RCC 7860 (cell line): ENCODE measurements around the gene ACTL6B.
"Not testable (repeated sequence)": the region's sequence is repeated elsewhere in the genome, so short reads cannot be mapped to it uniquely, and the experiment has no call there.

ENCODE experiments used
- DNase-seq: peaks from one replicate; pipeline ENCODE4 v3.0.0-alpha.2; 2015; ENCODE audit warnings: low spot score
- FAIRE-seq: peaks from 2 replicates; lab custom pipeline; 2012; peaks lifted over from hg19 to GRCh38; lab: Jason Lieb, UNC

The ACTL6B gene

GRCh38 chr7:100655908-100656674, at the start of gene ACTL6B:
TSS of gene ACTL6B (minus strand) at chr7:100656448. CDS start at chr7:100656354, 94 bp downstream.
- no peak for FAIRE-seq
- no peak for DNase-seq

GRCh38 chr7:100705320-100705752, 49.1 kb upstream of the ACTL6B start:
- FAIRE-seq (no peak), DNase-seq (peak; percentile 67)

DNA sequence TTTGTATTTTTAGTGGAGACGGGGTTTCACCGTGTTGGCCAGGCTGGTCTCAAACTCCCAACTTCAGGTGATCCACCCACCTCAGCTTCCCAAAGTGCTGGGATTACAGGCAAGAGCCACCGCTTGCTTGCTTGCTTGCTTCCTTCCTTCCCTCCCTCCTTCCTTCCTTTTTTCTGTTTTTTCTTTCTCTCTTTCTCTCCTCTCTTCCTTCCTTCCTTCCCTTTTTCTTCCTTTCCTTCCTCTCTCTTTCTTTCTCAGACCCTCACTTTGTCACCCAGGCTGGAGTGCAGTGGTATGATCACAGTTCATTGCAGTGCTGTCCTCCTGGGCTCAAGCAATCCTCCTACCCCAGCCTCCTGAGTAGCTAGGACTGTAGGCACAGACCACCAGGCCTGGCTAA, 44.8 kb upstream of the ACTL6B start:
- not testable (repeated sequence) for DNase-seq, FAIRE-seq

GRCh38 chr7:100699018-100699417, 42.8 kb upstream of the ACTL6B start:
- DNase-seq (no peak), FAIRE-seq (no peak)

- no peak for FAIRE-seq
- no peak for DNase-seq
Measured at GRCh38 chr7:100696123-100696521, 39.9 kb upstream of the ACTL6B start.

DNA sequence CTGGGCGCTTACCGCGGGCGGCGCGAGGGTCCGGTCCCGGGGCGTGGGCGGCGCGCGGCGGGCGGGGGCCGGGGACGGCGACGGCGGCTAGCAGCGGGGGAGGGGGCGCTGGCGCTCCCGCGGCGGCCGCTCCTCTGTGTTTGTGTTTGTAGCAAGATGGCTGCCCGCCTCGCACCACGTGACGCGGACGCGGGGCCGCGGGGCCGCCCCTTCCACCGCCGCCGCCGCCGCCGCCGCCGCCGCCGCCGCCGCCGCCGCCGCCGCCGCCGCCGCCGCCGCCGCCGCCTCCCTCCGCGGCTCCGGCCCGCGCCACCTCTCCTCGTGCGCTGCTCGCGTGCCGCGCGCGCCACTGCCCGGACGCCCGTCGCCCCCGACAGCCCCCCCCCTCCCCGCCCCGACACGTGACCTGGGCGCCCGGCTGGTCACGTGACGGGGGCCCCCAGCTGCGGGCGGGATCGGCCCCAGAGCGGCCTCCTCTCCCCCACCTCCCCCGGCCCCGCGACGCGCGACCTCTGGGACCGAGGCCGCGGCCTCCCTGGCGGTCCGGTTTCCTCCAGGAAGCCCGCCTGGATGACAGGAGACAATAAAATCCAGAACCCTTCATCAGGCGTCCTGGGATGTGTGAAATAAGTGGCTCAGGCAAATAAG, 38.0 kb upstream of the ACTL6B start, which contains the start of gene GIGYF1:
Gene GIGYF1, minus strand, starts transcription at position 153 of the 648 bp plus-strand sequence. CDS start 6,012 bp downstream, outside the sequence.
- no peak for FAIRE-seq

GRCh38 chr7:100693312-100694097, 37.3 kb upstream of the ACTL6B start:
- FAIRE-seq: no peak
- no peak for DNase-seq

More for the DNA sequence above, 38.0 kb upstream of the ACTL6B start, which contains the start of gene GIGYF1:
- peak; percentile 36 for DNase-seq

- DNase-seq (no peak), FAIRE-seq (no peak)
Measured at GRCh38 chr7:100692578-100692961, 36.3 kb upstream of the ACTL6B start.

GRCh38 chr7:100691676-100692577, 35.7 kb upstream of the ACTL6B start:
- DNase-seq (peak; percentile 48), FAIRE-seq (no peak)

GRCh38 chr7:100689230-100690135, 33.2 kb upstream of the ACTL6B start:
- DNase-seq: no peak
- no peak for FAIRE-seq

DNA sequence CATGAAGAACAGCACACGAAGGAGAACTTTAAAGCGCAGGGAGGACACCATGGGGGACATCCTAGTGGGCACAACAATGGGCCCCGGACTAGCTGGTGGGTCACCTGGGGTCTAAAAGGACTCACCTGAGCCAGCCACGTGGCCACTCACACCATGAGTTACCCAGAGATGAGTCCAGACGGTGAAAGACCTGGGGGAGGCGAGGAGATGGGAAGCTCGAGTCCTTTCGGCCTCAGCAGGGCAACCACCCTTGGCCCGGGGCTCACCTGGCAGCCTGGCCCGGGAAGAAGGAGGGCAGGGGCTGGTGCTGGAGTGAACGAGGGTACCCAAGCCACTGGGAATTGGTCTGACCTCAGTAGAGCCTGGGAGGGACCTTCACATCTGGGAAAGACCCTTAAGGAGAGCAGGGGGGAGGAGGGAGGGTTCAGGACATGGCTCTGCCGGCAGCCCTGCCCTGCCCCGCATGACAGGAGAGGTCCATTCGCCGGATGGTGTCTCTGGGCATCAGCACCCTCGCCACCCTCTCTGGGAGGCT, 32.1 kb upstream of the ACTL6B start:
- FAIRE-seq (no peak), DNase-seq (no peak)

GRCh38 chr7:100687751-100688300, 31.6 kb upstream of the ACTL6B start:
- DNase-seq (peak; percentile 10), FAIRE-seq (no peak)

GRCh38 chr7:100687261-100687660, 31.0 kb upstream of the ACTL6B start:
- FAIRE-seq (no peak), DNase-seq (no peak)

DNA sequence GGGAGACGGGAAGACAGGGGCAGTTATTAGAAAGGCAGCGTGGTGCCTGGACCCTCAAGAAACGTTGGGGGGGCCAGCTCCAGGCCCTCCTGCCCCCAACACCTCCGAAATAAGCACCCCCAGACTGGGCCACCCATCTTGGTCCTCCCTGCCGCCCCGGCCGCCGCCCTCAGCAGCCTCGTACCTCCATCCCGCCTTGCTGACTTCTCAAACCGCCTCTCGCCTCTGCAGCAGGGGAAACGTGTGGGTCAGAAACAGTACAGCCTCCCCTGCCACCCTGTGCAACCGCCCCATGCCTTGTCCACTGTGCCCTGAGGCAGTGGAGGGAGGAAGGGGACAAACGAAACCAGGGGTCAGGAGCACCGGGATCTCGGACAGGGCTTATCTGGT, 30.6 kb upstream of the ACTL6B start:
- DNase-seq (no peak), FAIRE-seq (no peak)

- FAIRE-seq (no peak), DNase-seq (no peak)
Measured at GRCh38 chr7:100686201-100686821, 30.1 kb upstream of the ACTL6B start.

DNA sequence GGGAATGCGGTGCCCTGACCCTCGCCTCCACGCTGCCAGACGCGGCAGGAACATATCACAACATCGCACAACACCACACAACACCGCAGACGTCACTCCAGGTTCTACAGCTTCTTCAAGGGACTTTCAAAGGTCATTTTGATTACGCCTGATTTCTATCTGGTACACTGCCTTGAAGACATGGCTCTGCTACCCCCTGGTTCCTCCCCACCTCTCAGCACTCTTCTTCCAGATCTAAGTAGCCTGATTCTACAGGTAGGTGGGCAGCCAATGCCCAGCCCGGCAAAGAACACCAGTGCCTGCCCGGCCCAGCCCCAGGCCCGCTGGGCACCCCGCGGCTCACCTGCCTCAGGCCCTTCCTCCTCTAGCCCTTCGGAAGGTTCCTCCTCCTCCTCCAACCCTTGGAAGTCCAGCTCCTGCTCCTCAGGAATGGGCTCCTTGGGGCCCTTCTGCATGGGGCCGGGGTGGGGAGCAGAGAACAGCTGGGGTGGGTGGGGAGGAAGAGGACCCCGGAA, 29.4 kb upstream of the ACTL6B start:
- DNase-seq: no peak
- no peak for FAIRE-seq

- DNase-seq (no peak), FAIRE-seq (no peak)
Measured at GRCh38 chr7:100685049-100685605, 28.9 kb upstream of the ACTL6B start.
